SK-N-SH (cell line): Measurements from ENCODE around the gene NTSR1. TPM values are rescaled to one million over a fixed set of nuclear protein-coding genes. Genes with fewer than 3 reads are reported as not detected.

Source experiments
- CTCF ChIA-PET: fragments of 300-600, 350-600 bp; formaldehyde crosslinking; extraction: SDS; loops from one replicate; lab custom pipeline; 2021; lab: Yijun Ruan, JAX
- POLR2A ChIA-PET: fragments of 350-600 bp; sonication (Branson Sonifier 250); formaldehyde crosslinking; extraction: SDS; loops from one replicate; lab custom pipeline; 2020; ENCODE audit warnings: antibody characterized with exemption, inconsistent platforms; lab: Yijun Ruan, JAX
- DNase-seq: peaks from one replicate; pipeline ENCODE4 v3.0.0; 2012
- H2AFZ ChIP-seq: fragments of 200-600 bp; sonication (generic); 2 replicates; pipeline ENCODE4 v1.8.1; 2016; ENCODE audit warnings: antibody characterized with exemption, mild to moderate bottlenecking, low read depth
- H3F3A ChIP-seq: fragments of 200-600 bp; sonication (generic); replicated peaks from 2 replicates; pipeline ENCODE3; 2016; ENCODE audit warnings: antibody characterized with exemption, mild to moderate bottlenecking; ENCODE audit not compliant: insufficient read depth
- H3K27ac ChIP-seq, 2 experiments: fragments of 200-500 bp in 1 of 2; fragments of 200-600 bp in 1 of 2; sonication (Bioruptor generic) in 1 of 2; sonication (generic), shearing (Covaris generic) in 1 of 2; 2 replicates each; pipeline versions ENCODE4 v1.5.1 to v1.6.1; 2014 to 2016; ENCODE audit warnings: low read depth in 2 of 2, inconsistent platforms in 1 of 2, low read length in 1 of 2, mild to moderate bottlenecking in 1 of 2, mixed read lengths in 1 of 2
- H3K27me3 ChIP-seq: fragments of 200-600 bp; sonication (generic), shearing (Covaris generic); 2 replicates; pipeline ENCODE4 v1.6.1; 2016; ENCODE audit warnings: mixed run types; ENCODE audit not compliant: insufficient read depth
- H3K36me3 ChIP-seq, 2 experiments: fragments of 200-500 bp in 1 of 2; fragments of 200-600 bp in 1 of 2; sonication (Bioruptor generic) in 1 of 2; sonication (generic) in 1 of 2; replicated peaks in 1 of 2; 2 replicates each; pipeline versions ENCODE3 to v1.5.1; 2014 to 2016; ENCODE audit warnings: low read length in 1 of 2, mild to moderate bottlenecking in 1 of 2; ENCODE audit not compliant: insufficient read depth in 2 of 2, control insufficient read depth in 1 of 2
- H3K4me1 ChIP-seq, 2 experiments: fragments of 200-500 bp in 1 of 2; fragments of 200-600 bp in 1 of 2; sonication (Bioruptor generic) in 1 of 2; sonication (generic), shearing (Covaris generic) in 1 of 2; 2 replicates each; pipeline versions ENCODE4 v1.5.1 to v1.6.1; 2014 to 2016; ENCODE audit warnings: low read depth in 1 of 2, low read length in 1 of 2, mixed run types in 1 of 2; ENCODE audit not compliant: insufficient read depth in 2 of 2, control insufficient read depth in 1 of 2
- H3K4me2 ChIP-seq: fragments of 200-600 bp; sonication (generic), shearing (Covaris generic); 2 replicates; pipeline ENCODE4 v1.6.1; 2017; ENCODE audit warnings: mixed run types
- H3K4me3 ChIP-seq, 2 experiments: fragments of 200-500 bp in 1 of 2; fragments of 200-600 bp in 1 of 2; sonication (Bioruptor generic) in 1 of 2; sonication (generic), shearing (Covaris generic) in 1 of 2; 2 replicates each; pipeline versions ENCODE4 v1.5.1 to v1.8.1; 2014 to 2016; ENCODE audit warnings: low read depth in 2 of 2, inconsistent platforms in 1 of 2, low read length in 1 of 2, mild to moderate bottlenecking in 1 of 2, mixed read lengths in 1 of 2, moderate library complexity in 1 of 2
- H3K79me2 ChIP-seq: fragments of 200-600 bp; sonication (generic); 2 replicates; pipeline ENCODE4 v1.8.1; 2017; ENCODE audit warnings: mild to moderate bottlenecking; ENCODE audit not compliant: insufficient read depth
- H3K9ac ChIP-seq: fragments of 200-600 bp; sonication (generic); 2 replicates; pipeline ENCODE4 v1.6.1; 2017; ENCODE audit warnings: mixed run types
- H3K9me2 ChIP-seq: fragments of 200-600 bp; sonication (generic); 2 replicates; pipeline ENCODE4 v1.6.1; 2017; ENCODE audit warnings: mixed run types
- H3K9me3 ChIP-seq: fragments of 200-600 bp; sonication (generic); 2 replicates; pipeline ENCODE4 v1.6.1; 2017; ENCODE audit warnings: mixed run types, mild to moderate bottlenecking, moderate library complexity
- H4K20me1 ChIP-seq: fragments of 200-600 bp; sonication (generic); 2 replicates; pipeline ENCODE4 v1.6.1; 2017; ENCODE audit warnings: mild to moderate bottlenecking, mixed run types; ENCODE audit not compliant: insufficient read depth
- ELF1 ChIP-seq: IDR thresholded peaks from 2 replicates; pipeline ENCODE4 v1.4.0; 2012
- EZH2phosphoT487 ChIP-seq: fragments of 200-600 bp; sonication (generic); IDR thresholded peaks from 2 replicates; pipeline ENCODE4 v1.6.1; 2017; ENCODE audit warnings: low read depth, mixed run types, mild to moderate bottlenecking, antibody characterized with exemption, moderate library complexity, borderline replicate concordance
- FOXJ3 ChIP-seq: sonication (generic); formaldehyde crosslinking; IDR thresholded peaks from 2 replicates; pipeline ENCODE4 v1.5.1; 2020; ENCODE audit warnings: mild to moderate bottlenecking, missing genetic modification reagents
- GABPA ChIP-seq: IDR thresholded peaks from 2 replicates; pipeline ENCODE4 v1.4.0; 2012; ENCODE audit warnings: low read depth, mild to moderate bottlenecking
- RCOR1 ChIP-seq: fragments of 150-350 bp; IDR thresholded peaks from 2 replicates; pipeline ENCODE4 v1.6.1; 2017; ENCODE audit warnings: antibody characterized with exemption, low read length
- RXRA ChIP-seq: IDR thresholded peaks from 2 replicates; pipeline ENCODE4 v1.4.0; 2012; ENCODE audit warnings: low read depth, mild to moderate bottlenecking, borderline replicate concordance
- SIN3A ChIP-seq: IDR thresholded peaks from 2 replicates; pipeline ENCODE4 v1.6.1; 2012; ENCODE audit warnings: low read depth, mild to moderate bottlenecking, low read length, moderate library complexity, borderline replicate concordance
- SMC3 ChIP-seq: IDR thresholded peaks from 2 replicates; pipeline ENCODE4 v1.6.1; 2012; ENCODE audit warnings: low read depth, low read length, improper control_type of control experiment
- TAF1 ChIP-seq: IDR thresholded peaks from 2 replicates; pipeline ENCODE4 v1.6.1; 2012; ENCODE audit warnings: low read depth, mild to moderate bottlenecking, low read length, moderate library complexity, borderline replicate concordance
- TCF12 ChIP-seq: IDR thresholded peaks from 2 replicates; pipeline ENCODE4 v1.4.0; 2012
- TEAD4 ChIP-seq: IDR thresholded peaks from 2 replicates; pipeline ENCODE4 v1.4.0; 2012; ENCODE audit warnings: mild to moderate bottlenecking, borderline replicate concordance; ENCODE audit not compliant: insufficient read depth
- USF1 ChIP-seq: IDR thresholded peaks from 2 replicates; pipeline ENCODE4 v1.4.0; 2012; ENCODE audit warnings: low read depth, borderline replicate concordance
- YY1 ChIP-seq: IDR thresholded peaks from 2 replicates; pipeline ENCODE4 v1.4.0; 2012; ENCODE audit warnings: low read depth, mild to moderate bottlenecking
- WGBS: methylation state at CpG from one replicate; pipeline ENCODE4 v1.1.6; 2017; ENCODE audit warnings: low lambda C conversion rate; 5-methylcytosine and 5-hydroxymethylcytosine counted together
- polyA plus RNA-seq, 3 experiments: library from polyadenylated mRNA; depleted of rRNA; stranded (reverse); fragments of >200 nt; gene quantifications; 2 replicates each; pipeline ENCODE4 v1.2.3, GENCODE V29; 2012
- TF ChIP-seq, protein P1 (sequence below): IDR thresholded peaks from 2 replicates; pipeline ENCODE4 v1.4.0; 2012; ENCODE audit warnings: low read depth

Gene NTSR1
- polyA plus RNA-seq, 1 of the 3 experiments (the other 2 are of a cell fraction) = 8.2 TPM

DNA sequence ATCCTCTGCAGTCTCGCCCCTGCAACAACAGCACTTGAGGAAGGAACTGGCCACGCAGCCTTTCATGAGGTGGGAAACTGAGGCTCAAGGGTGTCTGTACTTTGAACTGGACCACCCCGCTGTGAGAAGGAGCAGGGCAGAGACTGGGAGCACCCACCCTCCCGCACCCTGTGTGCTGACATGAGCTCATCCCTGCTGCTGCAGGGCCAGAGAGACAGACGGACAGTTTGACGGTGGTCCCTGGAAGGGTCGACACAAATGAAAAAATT, 70.7 kb downstream of the NTSR1 start:
- Histone ChIP-seq H3K27ac (no peak overlapping the region), H3K27me3 (no peaks in the 10 kb centered on the region), H4K20me1 (no peaks in the 10 kb centered on the region), H3K36me3 (no peaks in the 10 kb centered on the region), H3K9me3 (no peaks in the 10 kb centered on the region), H3K4me2 (no peak overlapping the region), H3K79me2 (no peaks in the 10 kb centered on the region), H3K9ac (no peak overlapping the region), H2AFZ (no peak overlapping the region), H3K4me3 (no peak overlapping the region), H3K9me2 (no peaks in the 10 kb centered on the region), H3K4me1 (peaks cover 0 to 14% of the 10 kb centered on the region in 2 experiments; a peak in 1 of 4 replicates), H3F3A (no peaks in the 10 kb centered on the region)
- POLR2A ChIA-PET = no interaction called here
- TF ChIP-seq, protein P1, sequence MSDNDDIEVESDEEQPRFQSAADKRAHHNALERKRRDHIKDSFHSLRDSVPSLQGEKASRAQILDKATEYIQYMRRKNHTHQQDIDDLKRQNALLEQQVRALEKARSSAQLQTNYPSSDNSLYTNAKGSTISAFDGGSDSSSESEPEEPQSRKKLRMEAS = no peak
- CTCF ChIA-PET = interaction anchor here (0.8 to 3.8 kb wide), 2 partner anchors 10 to 12 kb away, joined by 3 to 31 read pairs; no protein-coding TSS in a partner anchor
- DNase-seq = no peak
- WGBS = 94% methylated on average over 6 of the region's 7 CpGs

- H3K27me3 ChIP-seq = no peaks in the 10 kb centered on the region
- ChIA-PET CTCF (interaction anchor here (0.9 to 3.8 kb wide), 3 partner anchors 8 to 73 kb away, joined by 3 to 31 read pairs (median 4); no protein-coding TSS in a partner anchor), POLR2A (no interaction called here)
Observed at GRCh38 chr20:62780204-62780603, 71.6 kb downstream of the NTSR1 start.

GRCh38 chr20:62780696-62781095, 72.1 kb downstream of the NTSR1 start:
- Histone ChIP-seq H3K9me3 (no peaks in the 10 kb centered on the region), H3K9ac (no peak overlapping the region), H3K27ac (no peak overlapping the region), H4K20me1 (no peaks in the 10 kb centered on the region), H3K36me3 (no peaks in the 10 kb centered on the region)
- WGBS = 80% methylated on average over 16 of the region's 17 CpGs
- TF ChIP-seq ELF1 = no peak
- TF ChIP-seq TCF12 = no peak
- no peak for TF ChIP-seq RXRA
- no peak for TF ChIP-seq FOXJ3 (CRISPR knock-in tag)
- TF ChIP-seq TAF1 = no peak
- no peak for TF ChIP-seq SIN3A
- no peak for TF ChIP-seq YY1
- TF ChIP-seq EZH2phosphoT487 = no peak
- TF ChIP-seq RCOR1 = no peak
- no peak for TF ChIP-seq SMC3
- TF ChIP-seq, all 33 proteins: peak for 0
- Histone ChIP-seq H3K4me2 (no peak overlapping the region), H3K4me1 (peaks cover 0 to 18% of the 10 kb centered on the region in 2 experiments; a peak in 1 of 4 replicates), H3K9me2 (no peaks in the 10 kb centered on the region), H2AFZ (no peak overlapping the region), H3K4me3 (no peak overlapping the region), H3F3A (no peaks in the 10 kb centered on the region), H3K79me2 (no peaks in the 10 kb centered on the region), H3K27me3 (no peaks in the 10 kb centered on the region)
- no peak for DNase-seq
- ChIA-PET CTCF (interaction anchor here (0.9 to 3.8 kb wide), 3 partner anchors 8 to 73 kb away, joined by 3 to 31 read pairs (median 4); no protein-coding TSS in a partner anchor), POLR2A (no interaction called here)

More at GRCh38 chr20:62780204-62780603, 71.6 kb downstream of the NTSR1 start:
- Histone ChIP-seq H3K79me2 (no peaks in the 10 kb centered on the region), H3K4me3 (no peak overlapping the region), H3K9me2 (no peaks in the 10 kb centered on the region), H4K20me1 (no peaks in the 10 kb centered on the region), H3K9ac (no peak overlapping the region), H3K9me3 (no peaks in the 10 kb centered on the region), H3F3A (no peaks in the 10 kb centered on the region), H3K36me3 (no peaks in the 10 kb centered on the region), H2AFZ (no peak overlapping the region), H3K27ac (no peak overlapping the region), H3K4me1 (peaks cover 0 to 14% of the 10 kb centered on the region in 2 experiments; a peak in 1 of 4 replicates), H3K4me2 (no peak overlapping the region)
- 75% methylated on average over 15 of the region's 20 CpGs for WGBS
- TF ChIP-seq USF1 (no peak), RXRA (no peak), GABPA (no peak), EZH2phosphoT487 (no peak), TEAD4 (no peak), RCOR1 (no peak)
- no peak for DNase-seq
